GM18909 (cell line): ENCODE data around the gene SLC12A1.
"Not testable (repeated sequence)": the region's sequence is repeated elsewhere in the genome, so short reads cannot be mapped to it uniquely, and the experiment has no call there.

ENCODE experiments used
- ATAC-seq: cut with Tn5 transposase; IDR thresholded peaks from one replicate; pipeline ENCODE4 v1.9.1; 2021; ENCODE audit warnings: mild to moderate bottlenecking; ENCODE audit not compliant: unreplicated experiment, poor library complexity

The SLC12A1 gene

DNA sequence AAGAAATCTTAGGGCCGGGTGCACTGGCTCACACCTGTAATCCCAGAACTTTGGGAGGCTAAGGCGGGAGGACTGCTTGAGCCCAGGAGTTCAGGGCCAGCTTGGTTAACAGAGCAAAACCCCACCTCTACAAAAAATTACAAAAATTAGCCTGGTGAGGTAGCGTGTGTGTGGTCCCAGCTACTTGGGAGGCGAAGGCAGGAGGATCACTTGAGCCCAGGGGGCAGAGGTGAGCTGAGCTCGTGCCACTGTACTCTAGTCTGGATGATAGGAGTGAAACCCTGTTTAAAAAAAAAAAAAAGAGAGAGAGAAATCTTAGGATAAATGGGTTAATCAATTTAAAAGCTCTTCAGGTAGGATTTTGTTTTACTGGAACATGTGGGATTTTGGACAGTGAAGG lies 93.9 kb downstream of the SLC12A1 start:
- no peak for ATAC-seq

DNA sequence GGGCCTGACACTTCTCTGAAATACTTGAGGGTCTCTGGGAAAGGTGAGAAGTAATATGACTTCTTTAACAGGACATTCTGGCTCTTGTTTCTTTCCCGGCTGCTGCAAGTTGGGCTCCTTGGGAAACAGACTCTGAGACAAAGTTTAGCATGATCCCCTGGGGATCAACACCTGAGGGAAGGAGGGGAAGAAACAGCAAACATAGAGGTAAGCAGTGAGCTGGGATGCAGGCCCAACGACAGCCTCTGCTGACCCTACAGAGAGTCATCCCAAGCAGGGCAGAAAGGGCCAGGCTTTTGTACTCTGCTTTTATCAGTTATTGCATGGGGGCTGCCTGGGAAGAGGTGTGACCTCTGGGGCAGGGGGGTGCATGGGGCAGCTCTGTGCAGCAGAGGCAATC lies 98.3 kb downstream of the SLC12A1 start:
- no peak for ATAC-seq

DNA sequence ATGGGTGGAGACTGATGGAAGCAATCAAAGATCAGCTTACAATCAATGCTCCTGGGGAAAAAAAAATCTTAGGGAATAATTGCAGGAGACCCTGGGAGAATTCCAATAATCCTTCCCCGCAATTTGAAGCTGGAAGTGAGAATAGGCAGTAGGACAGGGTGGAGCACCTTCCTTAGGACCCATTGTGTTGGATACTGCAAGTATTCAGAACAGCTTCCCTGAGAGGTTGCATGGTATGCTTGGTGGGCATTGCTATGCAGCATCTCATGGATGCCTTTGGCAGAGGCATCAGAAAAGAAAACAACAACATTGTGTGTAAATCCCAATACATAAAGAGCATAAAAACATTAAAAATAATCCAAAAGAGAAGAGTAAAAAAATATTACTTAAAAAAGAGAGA lies 100.5 kb downstream of the SLC12A1 start:
- ATAC-seq: no peak

GRCh38 chr15:48307586-48307985 lies 101.5 kb downstream of the SLC12A1 start:
- ATAC-seq: no peak

GRCh38 chr15:48309740-48310139 lies 103.6 kb downstream of the SLC12A1 start:
- ATAC-seq: no peak

DNA sequence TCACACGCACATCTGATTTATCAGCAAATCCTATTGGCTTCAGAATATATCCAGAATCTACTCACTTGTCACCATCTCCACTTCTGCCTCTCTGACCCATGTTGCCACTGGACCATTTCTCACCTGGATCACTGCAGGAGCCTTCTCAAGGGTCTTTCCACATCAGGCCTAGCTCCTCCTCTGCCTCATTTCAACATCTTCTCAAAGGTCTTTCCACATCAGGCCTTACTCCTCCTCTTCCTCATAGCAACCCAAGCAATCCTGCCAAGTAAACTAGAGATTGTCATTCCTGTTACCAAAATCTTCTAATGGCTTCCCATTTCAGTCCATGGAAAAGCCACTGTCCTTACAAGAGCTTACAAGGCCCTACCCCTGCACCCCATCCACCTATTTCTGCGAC lies 107.1 kb downstream of the SLC12A1 start:
- ATAC-seq: no peak

- ATAC-seq: no peak
Observed at GRCh38 chr15:48315041-48315440, 108.9 kb downstream of the SLC12A1 start.

GRCh38 chr15:48317221-48317620 lies 111.1 kb downstream of the SLC12A1 start:
- no peak for ATAC-seq

GRCh38 chr15:48318131-48318530 lies 112.0 kb downstream of the SLC12A1 start:
- no peak for ATAC-seq

GRCh38 chr15:48323294-48323693 lies 117.2 kb downstream of the SLC12A1 start:
- ATAC-seq: no peak

- no peak for ATAC-seq
Observed at GRCh38 chr15:48324949-48325348, 118.8 kb downstream of the SLC12A1 start.

DNA sequence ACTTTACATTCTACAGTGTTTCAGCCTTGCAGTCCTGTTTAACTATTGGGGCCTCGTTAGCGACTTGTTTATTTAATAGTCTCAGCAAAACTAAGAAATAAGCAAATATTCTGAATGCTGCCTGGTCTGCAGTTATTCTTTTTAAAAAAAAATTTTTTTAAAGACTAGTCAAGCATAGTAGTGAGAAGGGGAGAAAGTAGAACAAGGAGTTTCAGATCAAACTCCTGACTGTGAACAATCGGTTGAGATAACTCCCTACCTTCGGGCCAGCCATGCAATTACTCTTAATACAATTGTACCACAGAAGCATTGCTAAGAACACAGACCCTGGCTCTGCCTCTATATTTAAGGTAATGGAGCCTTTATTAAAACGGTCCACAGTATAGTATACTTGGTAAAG lies 119.3 kb downstream of the SLC12A1 start:
- ATAC-seq: no peak

- ATAC-seq: not testable (repeated sequence)
Observed at GRCh38 chr15:48326180-48326579, 120.1 kb downstream of the SLC12A1 start.

GRCh38 chr15:48330105-48330785 lies 124.1 kb downstream of the SLC12A1 start:
- no peak for ATAC-seq

GRCh38 chr15:48330855-48331795 lies 125.0 kb downstream of the SLC12A1 start, which contains the start of gene DUT:
Gene DUT (plus strand): TSS chr15:48331429. CDS start chr15:48331516, 87 bp downstream.
- peak; percentile 84 for ATAC-seq

- ATAC-seq: peak; percentile 56
Observed at GRCh38 chr15:48331796-48332641, 125.9 kb downstream of the SLC12A1 start.

DNA sequence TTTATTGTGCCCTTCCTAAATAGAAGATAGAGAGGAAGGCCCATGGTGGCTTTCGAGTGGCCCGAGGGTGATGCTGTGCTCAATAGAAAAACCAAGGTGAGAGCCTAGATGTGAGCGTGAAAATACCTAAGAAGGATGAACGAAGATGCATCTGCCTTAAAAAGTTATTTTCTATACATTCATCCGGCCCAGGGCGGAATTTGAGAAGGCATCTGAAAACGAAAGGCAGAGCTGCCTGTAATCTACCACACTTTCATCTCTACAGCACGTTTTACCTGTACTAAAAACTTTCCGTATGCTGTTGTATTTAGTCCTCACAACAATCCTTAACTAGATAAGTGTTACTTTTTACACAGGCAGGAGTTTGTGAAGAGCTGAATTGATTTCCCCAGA lies 126.5 kb downstream of the SLC12A1 start:
- ATAC-seq: no peak

DNA sequence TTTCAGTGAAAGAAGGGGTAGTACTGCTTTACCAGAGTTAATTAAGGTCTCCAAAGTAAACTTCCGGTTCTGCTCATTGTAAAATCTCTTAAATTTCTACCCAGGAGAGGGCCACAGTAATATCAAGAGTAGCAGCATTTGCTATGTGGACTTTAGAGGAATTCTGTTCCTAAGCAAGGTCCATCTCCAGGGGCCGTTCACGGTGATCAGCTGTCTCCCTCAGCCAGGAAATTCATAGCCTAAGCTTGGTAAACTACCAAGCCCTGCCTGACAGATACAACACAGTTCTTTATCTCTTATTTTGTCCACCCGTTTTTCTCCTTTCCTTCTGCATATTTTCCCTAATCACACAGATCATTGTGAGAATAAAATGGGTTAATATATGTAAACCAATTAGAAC lies 127.4 kb downstream of the SLC12A1 start:
- no peak for ATAC-seq

- no peak for ATAC-seq
Observed at GRCh38 chr15:48334260-48334659, 128.2 kb downstream of the SLC12A1 start.

GRCh38 chr15:48336940-48337339 lies 130.8 kb downstream of the SLC12A1 start:
- ATAC-seq: peak; percentile 31

GRCh38 chr15:48337607-48338006 lies 131.5 kb downstream of the SLC12A1 start:
- ATAC-seq: no peak
